Measurements from ENCODE around the gene GRIA4. TPM values are rescaled to one million over a fixed set of nuclear protein-coding genes. Genes with fewer than 3 reads are reported as not detected.
"Not testable (repeated sequence)": the region's sequence is repeated elsewhere in the genome, so short reads cannot be mapped to it uniquely, and the experiment has no call there.

GRIA4 gene
- total RNA-seq, 1 donor from 2014 or later = not detected

- DNase-seq = no peak
Observed at GRCh38 chr11:105867742-105868141, 257.9 kb downstream of the GRIA4 start.

- no peak for DNase-seq
Observed at GRCh38 chr11:105868762-105869285, 259.0 kb downstream of the GRIA4 start.

DNA sequence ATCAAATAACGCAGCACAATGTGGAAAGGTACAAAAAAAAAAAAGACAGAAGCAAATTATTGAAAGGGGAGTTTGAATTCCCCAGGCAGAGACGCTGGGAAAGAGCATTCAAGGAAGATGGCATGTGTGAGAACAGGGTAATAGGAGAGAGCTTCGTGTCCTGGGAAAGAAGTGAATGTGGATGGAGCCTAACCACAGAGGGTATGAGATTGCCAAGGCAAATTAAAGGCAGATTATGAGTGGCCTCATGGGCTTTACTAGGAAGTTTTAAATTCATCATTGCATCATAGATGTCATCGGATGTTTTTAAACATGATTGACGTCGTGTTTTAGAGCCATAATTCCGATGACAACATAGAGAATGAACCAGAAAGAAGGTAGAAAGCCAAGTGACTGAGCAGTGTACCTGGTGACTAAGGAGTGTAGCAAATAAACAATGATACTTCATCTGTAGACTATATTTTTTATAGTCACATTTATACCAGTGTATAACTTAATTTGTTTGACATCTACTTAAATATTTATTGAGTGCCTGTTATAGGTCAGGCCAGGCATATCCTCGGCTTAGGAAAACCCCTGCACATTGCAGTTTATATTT, 260.7 kb downstream of the GRIA4 start:
- DNase-seq = no peak

GRCh38 chr11:105878510-105878909, 268.6 kb downstream of the GRIA4 start:
- no peak for DNase-seq

GRCh38 chr11:105878927-105879326, 269.1 kb downstream of the GRIA4 start:
- not testable (repeated sequence) for DNase-seq

DNA sequence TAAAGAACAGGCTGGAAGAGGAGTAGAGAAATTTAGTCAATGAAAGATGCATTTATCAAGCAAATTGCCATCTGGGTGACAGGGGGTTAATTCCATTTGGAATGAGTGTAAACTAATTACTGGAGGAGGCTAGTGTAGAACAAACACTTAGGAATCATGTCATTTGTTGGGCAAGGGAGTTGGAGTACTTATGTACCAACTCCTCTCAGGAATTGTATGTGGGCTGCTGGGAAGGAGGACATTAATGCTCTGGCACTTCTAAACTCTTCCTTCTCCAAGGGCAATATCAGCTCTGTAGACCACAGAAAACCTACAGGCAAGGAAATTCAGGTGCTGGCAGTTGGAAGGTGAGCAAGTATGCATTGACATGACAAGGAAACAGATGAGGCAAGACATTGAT, 271.2 kb downstream of the GRIA4 start:
- DNase-seq = no peak

DNA sequence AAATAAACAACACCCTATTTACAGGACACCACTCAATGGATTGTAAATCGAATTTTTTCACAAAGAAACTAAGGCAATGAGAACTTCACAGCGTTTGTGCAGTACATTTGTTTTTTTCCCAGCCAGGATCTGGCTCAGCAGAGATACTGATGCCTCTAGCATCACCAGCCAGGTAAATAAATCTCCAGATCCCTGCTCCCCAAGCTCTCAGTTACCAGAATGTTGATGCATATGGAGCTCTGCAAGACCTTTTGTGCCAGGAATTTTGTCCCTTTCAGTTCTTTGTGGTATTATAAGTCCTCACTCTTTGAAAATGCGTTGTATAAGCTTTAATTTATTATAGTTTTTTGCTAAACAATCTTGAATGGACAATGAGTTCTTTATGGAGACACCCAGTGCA, 274.6 kb downstream of the GRIA4 start:
- no peak for DNase-seq

- no peak for DNase-seq
Observed at GRCh38 chr11:105891685-105892084, 281.8 kb downstream of the GRIA4 start.

- no peak for DNase-seq
Observed at GRCh38 chr11:105897161-105897560, 287.3 kb downstream of the GRIA4 start.

GRCh38 chr11:105899772-105900171, 289.9 kb downstream of the GRIA4 start:
- no peak for DNase-seq

DNA sequence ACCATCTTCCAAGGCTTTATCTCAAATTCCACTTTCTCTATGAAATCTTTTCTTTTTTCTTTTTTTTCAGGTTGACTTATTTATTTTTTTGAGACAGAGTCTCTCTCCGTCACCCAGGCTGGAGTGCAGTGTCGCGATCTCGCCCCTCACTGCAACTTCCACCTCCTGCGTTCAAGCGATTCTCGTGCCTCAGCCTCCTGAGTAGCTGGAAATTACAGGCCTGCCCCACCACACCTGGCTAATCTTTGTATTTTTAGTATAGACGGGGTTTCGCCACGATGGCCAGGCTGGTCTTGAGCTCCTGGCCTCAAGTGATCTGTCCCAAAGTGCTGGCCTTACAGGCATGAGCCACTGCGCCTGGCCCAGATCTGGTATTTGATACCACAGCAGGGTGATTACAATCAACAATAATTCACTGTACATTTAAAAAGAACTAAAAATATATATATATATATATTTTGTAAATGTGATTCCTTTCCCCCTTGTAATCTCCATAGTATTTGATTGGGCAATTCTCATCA, 290.7 kb downstream of the GRIA4 start:
- DNase-seq = no peak

DNA sequence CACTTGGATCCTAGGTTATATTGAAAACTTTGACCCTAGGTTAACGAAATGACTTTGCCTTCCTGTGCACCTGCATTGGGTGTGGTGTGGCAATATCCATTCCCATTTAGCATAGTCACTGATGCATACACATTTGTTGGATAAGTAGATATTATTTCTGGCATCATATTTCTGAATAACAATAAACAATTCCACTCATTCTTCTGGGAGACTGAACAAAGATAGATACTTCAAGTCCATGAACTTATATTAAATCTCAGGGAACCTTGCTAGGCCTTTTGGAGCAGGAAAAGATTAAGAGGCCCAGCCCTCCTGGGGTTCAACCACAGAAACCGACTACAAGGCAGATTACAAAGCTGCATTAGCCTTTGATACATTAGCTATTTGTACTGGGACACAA, 293.2 kb downstream of the GRIA4 start:
- no peak for DNase-seq

DNA sequence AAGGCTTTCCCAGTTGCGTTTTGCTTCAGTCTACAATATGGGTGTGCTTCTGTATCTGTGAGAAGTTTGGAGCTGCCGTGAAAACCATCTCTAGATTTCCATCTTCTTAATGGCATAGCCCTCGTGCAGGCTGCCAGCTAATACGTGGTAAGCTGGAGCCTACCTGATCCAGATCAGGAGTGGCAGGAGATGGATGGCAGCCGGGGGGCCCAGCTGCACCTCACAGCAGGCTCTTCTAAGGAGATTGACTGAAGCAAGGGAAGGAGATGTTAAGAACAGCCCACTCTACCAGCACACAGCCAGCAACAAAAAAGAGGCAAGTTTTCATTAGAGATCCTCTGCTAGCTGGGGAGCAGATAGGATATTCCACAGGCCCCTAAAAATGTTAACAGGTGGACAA, 296.6 kb downstream of the GRIA4 start:
- no peak for DNase-seq

DNA sequence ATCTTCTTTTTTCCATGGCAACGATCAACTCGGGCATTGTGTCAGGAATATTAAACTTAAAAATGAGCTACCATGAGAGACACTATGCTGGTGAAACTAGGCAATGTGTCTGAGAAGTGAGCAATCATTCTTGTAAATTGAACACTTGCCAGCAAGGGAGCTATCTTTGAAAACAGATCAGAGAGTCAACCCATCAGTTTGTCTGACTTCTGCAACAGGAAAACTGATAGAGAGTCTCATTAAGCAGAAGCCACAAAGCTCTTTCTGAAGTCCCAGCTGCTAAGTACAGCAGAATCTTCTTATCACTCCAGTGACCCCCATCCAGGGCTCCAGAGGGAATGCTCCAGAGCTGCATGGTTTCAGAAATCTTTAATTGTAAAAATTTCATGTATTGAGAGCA, 297.4 kb downstream of the GRIA4 start:
- DNase-seq = no peak

DNA sequence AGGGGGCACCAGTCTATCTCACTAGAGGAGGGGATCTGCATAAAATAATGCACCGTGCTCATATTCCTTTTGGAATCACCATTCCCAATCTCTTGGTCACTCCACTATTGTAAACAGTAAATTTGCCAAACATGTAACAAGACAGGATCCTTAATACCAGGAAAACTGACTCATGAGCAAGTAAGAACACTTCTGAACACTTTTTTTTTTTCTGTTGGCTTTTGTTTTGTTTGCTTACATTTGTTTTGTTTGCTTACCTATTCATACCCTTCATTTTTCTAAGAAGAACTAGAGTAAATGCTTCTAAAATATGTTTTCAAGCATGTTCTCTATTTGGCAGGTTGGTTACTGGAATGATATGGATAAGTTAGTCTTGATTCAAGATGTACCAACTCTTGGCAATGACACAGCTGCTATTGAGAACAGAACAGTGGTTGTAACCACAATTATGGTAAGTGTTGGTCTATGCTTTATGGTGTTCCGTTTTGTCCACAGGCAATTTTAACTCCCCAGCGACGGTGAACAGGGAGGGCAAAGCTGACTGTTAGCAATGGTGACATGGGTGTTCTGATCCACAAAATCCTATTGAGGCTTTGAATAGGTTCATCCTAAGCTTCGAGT, 300.3 kb downstream of the GRIA4 start:
- DNase-seq = no peak

DNA sequence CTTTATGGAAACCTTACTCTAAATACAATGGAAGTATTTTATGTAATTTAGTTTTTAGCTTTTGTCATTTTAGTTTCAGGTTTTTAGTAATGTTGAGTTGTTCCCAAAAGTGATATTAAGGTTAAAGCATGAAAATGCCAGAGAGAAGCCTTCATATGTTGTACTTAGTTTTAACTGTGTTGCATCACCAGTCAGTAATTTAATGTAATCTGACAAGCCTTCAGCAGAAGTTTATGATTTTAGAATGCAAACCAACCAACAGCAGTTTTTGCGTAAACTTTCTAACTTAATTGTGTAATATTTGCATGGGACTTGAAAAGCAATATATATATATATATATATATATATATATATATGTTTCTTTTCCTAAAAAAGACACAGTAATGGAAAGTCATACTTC, 301.6 kb downstream of the GRIA4 start:
- DNase-seq = no peak

DNA sequence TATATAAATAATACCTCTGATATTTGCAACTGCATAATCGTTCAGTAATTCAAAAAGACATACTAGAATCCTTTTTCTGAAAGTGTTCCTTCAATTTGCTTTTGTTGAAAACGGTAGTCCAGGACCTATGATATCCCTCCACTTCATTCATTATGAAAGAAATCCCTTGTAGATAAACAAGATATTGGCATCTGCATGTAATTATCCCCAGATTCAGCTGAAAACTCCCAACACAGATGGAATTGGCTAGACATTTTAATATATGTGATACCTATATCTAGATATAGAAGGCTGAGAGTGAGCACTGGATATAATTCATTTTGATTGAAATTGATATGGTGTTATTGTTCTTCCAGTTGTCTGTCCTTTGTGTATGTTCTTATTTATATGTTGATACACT, 302.8 kb downstream of the GRIA4 start:
- DNase-seq = no peak

DNA sequence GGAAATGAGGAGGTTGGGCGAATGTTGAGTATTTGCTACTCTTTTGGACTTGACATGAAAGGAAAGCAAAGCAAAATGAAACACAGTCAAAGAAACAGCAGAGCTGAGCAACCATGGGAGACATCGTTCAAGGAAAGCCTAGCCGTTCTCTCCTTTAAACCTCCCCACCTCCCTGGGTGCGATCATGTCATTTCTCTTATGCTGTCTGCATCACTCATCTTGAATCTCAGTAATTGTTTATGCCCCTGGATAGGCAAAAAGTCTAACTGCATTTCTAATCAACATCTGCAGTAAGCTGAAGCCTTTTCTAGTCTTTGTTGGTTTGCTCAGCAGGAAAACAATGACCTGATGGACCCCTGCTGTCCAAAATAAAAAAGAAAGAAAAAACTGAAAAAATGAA, 305.1 kb downstream of the GRIA4 start:
- DNase-seq = no peak

DNA sequence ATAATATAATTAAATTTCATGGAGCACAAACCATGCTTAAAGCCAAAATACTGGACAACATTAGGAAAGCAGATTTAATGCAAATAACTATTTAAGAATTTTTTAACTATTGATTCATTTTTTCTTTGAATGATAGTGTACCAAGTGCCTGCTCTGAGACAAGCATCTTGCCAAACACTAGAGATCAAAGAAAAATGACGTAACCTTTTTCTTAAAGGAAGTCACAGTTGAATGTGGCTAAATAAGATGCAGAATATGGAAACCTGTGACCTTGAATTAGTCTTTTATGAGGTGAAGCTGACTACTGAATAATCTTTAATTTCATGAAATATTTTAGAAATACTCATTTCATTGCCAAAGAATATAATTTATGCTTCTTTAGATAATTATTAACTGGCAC, 308.2 kb downstream of the GRIA4 start:
- no peak for DNase-seq

GRCh38 chr11:105918600-105918999, 308.7 kb downstream of the GRIA4 start:
- no peak for DNase-seq

- DNase-seq = no peak
Observed at GRCh38 chr11:105923252-105923651, 313.4 kb downstream of the GRIA4 start.

DNA sequence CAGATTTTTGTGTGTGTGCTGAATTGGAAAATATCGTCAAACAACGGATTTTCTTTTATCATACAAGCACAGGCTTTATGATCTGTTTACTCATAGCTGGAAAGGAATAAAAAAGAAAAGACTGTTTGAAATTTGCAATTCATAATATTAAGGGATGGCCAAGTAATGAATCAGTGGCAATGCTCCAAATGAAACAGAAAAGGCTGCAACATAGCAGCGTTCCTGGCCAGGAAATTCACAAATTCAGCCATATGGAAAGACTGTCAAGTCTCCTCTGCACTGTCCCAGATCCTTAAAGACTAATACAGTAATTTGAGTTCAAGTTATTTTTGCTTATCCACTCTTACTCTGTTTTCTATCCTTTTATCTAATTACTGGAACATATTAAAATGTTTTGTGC, 313.9 kb downstream of the GRIA4 start:
- no peak for DNase-seq

- no peak for DNase-seq
Observed at GRCh38 chr11:105929084-105929955, 319.4 kb downstream of the GRIA4 start.
